ENCODE data around the gene ZNF561.
A peak's percentile ranks its signal among the peaks of the same experiment; 100 is the strongest.

The ZNF561 gene

GRCh38 chr19:9586764-9587163 is 34.3 kb downstream of the ZNF561 start:
- TF ChIP-seq RAD21 (IDR thresholded peaks at IDR 0.05; ENCODE audit: low read depth) (peak; percentile 69), TEAD4 (IDR thresholded peaks at IDR 0.05) (no peak)

- TF ChIP-seq ZBTB7A (IDR thresholded peaks at IDR 0.05; ENCODE audit: low read depth) (peak; percentile 71; the same call in 1 of the 2 replicates), CREB1 (IDR thresholded peaks at IDR 0.05; ENCODE audit: low read depth) (peak; percentile 77), EP300 (IDR thresholded peaks at IDR 0.05; ENCODE audit: borderline replicate concordance) (peak; percentile 23; the same call in 1 of the 2 replicates), TEAD4 (IDR thresholded peaks at IDR 0.05) (no peak), RAD21 (IDR thresholded peaks at IDR 0.05; ENCODE audit: low read depth) (no peak), REST (IDR thresholded peaks at IDR 0.05; ENCODE audit: low read depth) (no peak), FOXM1 (IDR thresholded peaks at IDR 0.05; ENCODE audit: borderline replicate concordance, low read depth) (no peak), NFIC (IDR thresholded peaks at IDR 0.05) (no peak), TAF1 (IDR thresholded peaks at IDR 0.05; ENCODE audit: low read depth) (peak; percentile 91), USF1 (IDR thresholded peaks at IDR 0.05) (peak; percentile 22; the same call in 1 of the 2 replicates), MAX (IDR thresholded peaks at IDR 0.05) (peak; percentile 95), EGR1 (IDR thresholded peaks at IDR 0.05) (no peak), TCF12 (IDR thresholded peaks at IDR 0.05; ENCODE audit: low read depth) (no peak), YY1 (IDR thresholded peaks at IDR 0.05; ENCODE audit: low read depth) (peak; percentile 96), CEBPB (IDR thresholded peaks at IDR 0.05) (no peak)
Observed at GRCh38 chr19:9584073-9584833, 36.8 kb downstream of the ZNF561 start, which contains the start of gene ZNF121. Gene ZNF121 (minus strand): TSS chr19:9584504. CDS start chr19:9568097, 16,407 bp downstream.

- TF ChIP-seq TCF12 (IDR thresholded peaks at IDR 0.05; ENCODE audit: low read depth) (no peak), RAD21 (IDR thresholded peaks at IDR 0.05; ENCODE audit: low read depth) (no peak), EP300 (IDR thresholded peaks at IDR 0.05; ENCODE audit: borderline replicate concordance) (no peak), CREB1 (IDR thresholded peaks at IDR 0.05; ENCODE audit: low read depth) (no peak)
Observed at GRCh38 chr19:9580728-9581127, 40.3 kb downstream of the ZNF561 start.

GRCh38 chr19:9570255-9570654 is 50.8 kb downstream of the ZNF561 start:
- TF ChIP-seq RAD21 (IDR thresholded peaks at IDR 0.05; ENCODE audit: low read depth): no peak
- TF ChIP-seq MAX (IDR thresholded peaks at IDR 0.05): no peak
- no peak for TF ChIP-seq FOXM1 (IDR thresholded peaks at IDR 0.05; ENCODE audit: borderline replicate concordance, low read depth)
- no peak for TF ChIP-seq EP300 (IDR thresholded peaks at IDR 0.05; ENCODE audit: borderline replicate concordance)
- TF ChIP-seq EGR1 (IDR thresholded peaks at IDR 0.05): no peak
- TF ChIP-seq CEBPB (IDR thresholded peaks at IDR 0.05): no peak
- TF ChIP-seq TEAD4 (IDR thresholded peaks at IDR 0.05): no peak

- TF ChIP-seq TCF12 (IDR thresholded peaks at IDR 0.05; ENCODE audit: low read depth): no peak
- TF ChIP-seq RAD21 (IDR thresholded peaks at IDR 0.05; ENCODE audit: low read depth): no peak
- no peak for TF ChIP-seq TEAD4 (IDR thresholded peaks at IDR 0.05)
- no peak for TF ChIP-seq USF1 (IDR thresholded peaks at IDR 0.05)
- no peak for TF ChIP-seq FOXM1 (IDR thresholded peaks at IDR 0.05; ENCODE audit: borderline replicate concordance, low read depth)
Observed at GRCh38 chr19:9566729-9567128, 54.3 kb downstream of the ZNF561 start.

- TF ChIP-seq CEBPB (IDR thresholded peaks at IDR 0.05) (no peak), EGR1 (IDR thresholded peaks at IDR 0.05) (no peak), USF1 (IDR thresholded peaks at IDR 0.05) (0 out of 2 replicates have a peak, but pooled peaks have one; percentile 30), TEAD4 (IDR thresholded peaks at IDR 0.05) (0 out of 2 replicates have a peak, but pooled peaks have one; percentile 8)
Observed at GRCh38 chr19:9565900-9566705, 54.9 kb downstream of the ZNF561 start.
